Ovary (tissue), 9 donors: ENCODE measurements around the gene KIAA1755. TPM values are rescaled to one million over a fixed set of nuclear protein-coding genes. Genes with fewer than 3 reads are reported as not detected.
"Not testable (repeated sequence)": the region's sequence is repeated elsewhere in the genome, so short reads cannot be mapped to it uniquely, and the experiment has no call there.

ENCODE experiments used
- DNase-seq, 5 donors: peaks; one replicate each; pipeline ENCODE4 v3.0.0-alpha.2; 2019 to 2020
- H3K27ac ChIP-seq, 2 donors: fragments of 200-600 bp; one replicate each; pipeline versions ENCODE4 v1.5.1 to v1.8.0; 2019 to 2022
- H3K27me3 ChIP-seq: fragments of 200-600 bp; one replicate; pipeline ENCODE4 v1.8.0; 2022
- H3K36me3 ChIP-seq: fragments of 200-600 bp; sonication (generic); one replicate; pipeline ENCODE4 v1.5.1; 2019
- H3K4me1 ChIP-seq: one replicate; pipeline ENCODE4 v1.8.1; 2013; ENCODE audit warnings: mild to moderate bottlenecking, moderate library complexity; ENCODE audit not compliant: insufficient read depth
- H3K4me3 ChIP-seq: fragments of 200-600 bp; sonication (generic); one replicate; pipeline ENCODE4 v1.5.1; 2017
- H3K9me3 ChIP-seq, 2 donors: fragments of 200-600 bp in 1 of 2; sonication (generic) in 1 of 2; one replicate each; pipeline versions ENCODE4 v1.5.1 to v1.8.1; 2013 to 2019; ENCODE audit warnings: mild to moderate bottlenecking in 1 of 2, moderate library complexity in 1 of 2
- CTCF ChIP-seq, 3 donors: fragments of 450-650 bp in 2 of 3; fragments of 200-600 bp in 1 of 3; IDR thresholded peaks; one replicate each; pipeline versions ENCODE4 v1.5.1 to v1.8.0; 2016 to 2022; ENCODE audit warnings: antibody characterized with exemption in 3 of 3, mild to moderate bottlenecking in 1 of 3
- EP300 ChIP-seq: sonication (generic); formaldehyde crosslinking; IDR thresholded peaks from one replicate; pipeline ENCODE4 v1.6.1; 2017; ENCODE audit warnings: antibody characterized with exemption
- POLR2A ChIP-seq: fragments of 450-650 bp; IDR thresholded peaks from one replicate; pipeline ENCODE4 v1.6.1; 2017; ENCODE audit warnings: antibody characterized with exemption, mild to moderate bottlenecking, moderate library complexity
- WGBS, 3 donors: extraction: QIAGEN DNeasy Blood & Tissue Kit in 1 of 3; methylation state at CpG; one replicate each; pipeline versions ENCODE4 v1.1.5 to v1.1.7; 2013 to 2017; 5-methylcytosine and 5-hydroxymethylcytosine counted together
- intact Hi-C, 4 donors: fragments of 100-400 bp; cut with DNase I; formaldehyde crosslinking; loops; one replicate each; pipeline versions ENCODE4 v1.11.0 to v1.15.1; 2022 to 2023
- polyA plus RNA-seq, 2 donors: library from polyadenylated mRNA; stranded (reverse); fragments of 200-250 nt in 1 of 2; fragments of 350-450 nt in 1 of 2; fragmentation: Illumina TruSeq in 1 of 2; extraction: RNeasy Lipid Tissue Mini Kit (QIAGEN cat#74804) in 1 of 2; gene quantifications; one replicate each; pipeline ENCODE4 v1.2.3, GENCODE V29; 2013 to 2014
- total RNA-seq, 7 donors: library from RNA; depleted of rRNA in 2 of 7; stranded (reverse); fragments of >200 nt in 2 of 7; fragmentation: NEBNext Ultra II Directional in 3 of 7; extraction: Animal tissue kit (Norgen Biotek cat#: 25700) in 3 of 7; gene quantifications; one replicate each; pipeline versions ENCODE4 v1.1.0 to v1.2.4, GENCODE V29; 2016 to 2023
- donor health status: DM: no; HTN: no; CAD: no; lungs with moderate emphysema.
- donor health status: DM: no; HTN: no; CAD: no.
- donor health status: Bipolar disorder and iron deficiency.
- donor health status: DM: yes; HTN: yes; CAD: no.
- donor health status: DM: no; HTN: no; CAD: no.
- donor health status: DM: yes; HTN: yes; CAD: no.

Gene KIAA1755
- total and polyA plus RNA-seq, 9 donors, result 4.4 to 29.7 (median 12.0) TPM

- intact Hi-C loops, result no loop called here
- Histone ChIP-seq H3K9me3 (no peaks in the 10 kb centered on the region), H3K4me3 (no peak overlapping the region), H3K36me3 (no peaks in the 10 kb centered on the region), H3K27me3 (no peaks in the 10 kb centered on the region), H3K4me1 (peaks cover 8% of the 10 kb centered on the region), H3K27ac (peak overlapping the region in 1 of 2 donors; percentile 74)
- TF ChIP-seq POLR2A (no peak), CTCF (IDR thresholded peaks at IDR 0.05) (no peak), EP300 (no peak)
- 41 to 55% (median 48%) methylated on average over 6 of the region's 6 CpGs for WGBS, 3 donors
- no peak for DNase-seq
Measured at GRCh38 chr20:38253571-38253970, 7.0 kb downstream of the KIAA1755 start.

GRCh38 chr20:38252292-38253288 lies 7.9 kb downstream of the KIAA1755 start:
- intact Hi-C loops, result no loop called here
- WGBS, 3 donors, result 35 to 46% (median 43%) methylated on average over 20 of the region's 20 CpGs
- H3K36me3 ChIP-seq, result no peaks in the 10 kb centered on the region
- TF ChIP-seq CTCF (IDR thresholded peaks at IDR 0.05) (no peak), POLR2A (no peak), EP300 (no peak)
- no peaks in the 10 kb centered on the region for H3K9me3 ChIP-seq
- peak overlapping the region; percentile 41 to 74 for H3K27ac ChIP-seq
- DNase-seq, result peak in 1 of 5 donors; percentile 58
- H3K27me3 ChIP-seq, result no peaks in the 10 kb centered on the region
- peaks cover 8% of the 10 kb centered on the region for H3K4me1 ChIP-seq
- no peak overlapping the region for H3K4me3 ChIP-seq

GRCh38 chr20:38251441-38251840 lies 9.1 kb downstream of the KIAA1755 start:
- H3K4me3 ChIP-seq, H3K9me3 ChIP-seq, intact Hi-C loops, H3K36me3 ChIP-seq, DNase-seq, H3K27ac ChIP-seq, H3K27me3 ChIP-seq: not testable (repeated sequence)
- WGBS, 3 donors, result 96 to 97% (median 96%) methylated on average over 6 of the region's 6 CpGs
- H3K4me1 ChIP-seq, result peaks cover 13% of the 10 kb centered on the region

- TF ChIP-seq EP300 (no peak), CTCF (IDR thresholded peaks at IDR 0.05) (no peak), POLR2A (no peak)
- Histone ChIP-seq H3K4me1 (peaks cover 12% of the 10 kb centered on the region), H3K4me3 (no peak overlapping the region), H3K36me3 (no peaks in the 10 kb centered on the region), H3K27me3 (no peaks in the 10 kb centered on the region), H3K9me3 (no peaks in the 10 kb centered on the region), H3K27ac (no peak overlapping the region)
- intact Hi-C loops, result no loop called here
- DNase-seq, result no peak
- WGBS, 3 donors, result 73 to 84% (median 82%) methylated on average over 6 of the region's 6 CpGs
Measured at GRCh38 chr20:38250609-38251008, 9.9 kb downstream of the KIAA1755 start.
